RWPE1 (cell line): ENCODE measurements around the gene GRAMD1B.

Source experiments
- CTCF ChIA-PET: fragments of 350-600 bp; sonication (Branson Sonifier 250); formaldehyde crosslinking; extraction: SDS; loops from one replicate; lab custom pipeline; 2021; lab: Yijun Ruan, JAX
- POLR2A ChIA-PET: fragments of 400-600 bp; formaldehyde crosslinking; extraction: SDS; loops from one replicate; lab custom pipeline; 2020; ENCODE audit warnings: antibody characterized with exemption; ENCODE audit not compliant: low non-redundant PET; lab: Yijun Ruan, JAX
- DNase-seq: peaks from one replicate; pipeline ENCODE4 v3.0.0; 2012; ENCODE audit warnings: low spot score
- H3K27ac ChIP-seq: fragments of 450-650 bp; 2 replicates; pipeline ENCODE4 v1.5.1; 2017
- CTCF ChIP-seq: fragments of 450-650 bp; conservative IDR thresholded peaks from 2 replicates; pipeline ENCODE4 v1.5.1; 2017; ENCODE audit warnings: low read depth, mild to moderate bottlenecking

Gene GRAMD1B

GRCh38 chr11:123671534-123671933 is 241.5 kb downstream of the GRAMD1B start:
- ChIA-PET POLR2A (no interaction called here), CTCF (interaction anchor here (0.6 to 0.9 kb wide), 2 partner anchors 40 to 1899 kb away, joined by 3 read pairs; no protein-coding TSS in a partner anchor)
- TF ChIP-seq CTCF, result no peak
- no peak overlapping the region for H3K27ac ChIP-seq
- no peak for DNase-seq

GRCh38 chr11:123672568-123672967 is 242.5 kb downstream of the GRAMD1B start:
- ChIA-PET POLR2A (no interaction called here), CTCF (interaction anchor here (0.6 kb wide), 2 partner anchors 200 to 1588 kb away, joined by 3 read pairs; no protein-coding TSS in a partner anchor)
- H3K27ac ChIP-seq, result no peak overlapping the region
- TF ChIP-seq CTCF, result no peak
- no peak for DNase-seq

GRCh38 chr11:123674297-123674696 is 244.2 kb downstream of the GRAMD1B start:
- H3K27ac ChIP-seq, result no peak overlapping the region

More at GRCh38 chr11:123674297-123674696, 244.2 kb downstream of the GRAMD1B start:
- TF ChIP-seq CTCF, result no peak
- DNase-seq, result peak; percentile 16
- POLR2A ChIA-PET, result no interaction called here
- CTCF ChIA-PET, result no interaction called here
